Epidermal melanocyte (primary cell): ENCODE results near the gene RAB3IL1.
A peak's percentile ranks its signal among the peaks of the same experiment; 100 is the strongest.

Source experiments
- DNase-seq: peaks from one replicate; pipeline ENCODE4 v3.0.0; 2011; ENCODE audit warnings: low spot score; ENCODE audit not compliant: insufficient read length

Gene RAB3IL1

GRCh38 chr11:61919705-61920631 is 2.6 kb upstream of the RAB3IL1 start:
- DNase-seq: no peak

GRCh38 chr11:61918938-61919704 is 1.8 kb upstream of the RAB3IL1 start:
- DNase-seq: no peak

- DNase-seq: peak; percentile 9
These were observed 1.0 kb upstream of the RAB3IL1 start for GRCh38 chr11:61918251-61918937.

- DNase-seq: no peak
These were observed 531 bp downstream of the RAB3IL1 start for GRCh38 chr11:61916737-61917333.

- peak; percentile 11 for DNase-seq
These were observed 2.7 kb downstream of the RAB3IL1 start for GRCh38 chr11:61914471-61915171.

- DNase-seq: no peak
These were observed 3.5 kb downstream of the RAB3IL1 start for GRCh38 chr11:61913699-61914395.

GRCh38 chr11:61912991-61913698 is 4.2 kb downstream of the RAB3IL1 start:
- DNase-seq: no peak

- DNase-seq: peak; percentile 10
These were observed 4.9 kb downstream of the RAB3IL1 start for GRCh38 chr11:61912530-61912898.

GRCh38 chr11:61911701-61912529 is 5.5 kb downstream of the RAB3IL1 start:
- DNase-seq: peak; percentile 14

GRCh38 chr11:61911128-61911700 is 6.2 kb downstream of the RAB3IL1 start:
- no peak for DNase-seq

GRCh38 chr11:61910187-61911127 is 6.9 kb downstream of the RAB3IL1 start:
- DNase-seq: no peak

- DNase-seq: no peak
These were observed 8.5 kb downstream of the RAB3IL1 start for GRCh38 chr11:61908730-61909316.

GRCh38 chr11:61907871-61908729 is 9.3 kb downstream of the RAB3IL1 start:
- DNase-seq: no peak

GRCh38 chr11:61907282-61907681 is 10.1 kb downstream of the RAB3IL1 start:
- DNase-seq: no peak

- DNase-seq: no peak
These were observed 10.8 kb downstream of the RAB3IL1 start for GRCh38 chr11:61906522-61906909.
